ENCODE measurements around the gene RAB31. TPM values are rescaled to one million over a fixed set of nuclear protein-coding genes. Genes with fewer than 3 reads are reported as not detected.
"Not testable (repeated sequence)": the region's sequence is repeated elsewhere in the genome, so short reads cannot be mapped to it uniquely, and the experiment has no call there.

RAB31 gene, protein sequence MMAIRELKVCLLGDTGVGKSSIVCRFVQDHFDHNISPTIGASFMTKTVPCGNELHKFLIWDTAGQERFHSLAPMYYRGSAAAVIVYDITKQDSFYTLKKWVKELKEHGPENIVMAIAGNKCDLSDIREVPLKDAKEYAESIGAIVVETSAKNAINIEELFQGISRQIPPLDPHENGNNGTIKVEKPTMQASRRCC
- total RNA-seq (2014; rRNA removed): 26.2 and 31.3 TPM in 2 replicates
- 19.9 TPM for polyA plus RNA-seq (2012)

DNA sequence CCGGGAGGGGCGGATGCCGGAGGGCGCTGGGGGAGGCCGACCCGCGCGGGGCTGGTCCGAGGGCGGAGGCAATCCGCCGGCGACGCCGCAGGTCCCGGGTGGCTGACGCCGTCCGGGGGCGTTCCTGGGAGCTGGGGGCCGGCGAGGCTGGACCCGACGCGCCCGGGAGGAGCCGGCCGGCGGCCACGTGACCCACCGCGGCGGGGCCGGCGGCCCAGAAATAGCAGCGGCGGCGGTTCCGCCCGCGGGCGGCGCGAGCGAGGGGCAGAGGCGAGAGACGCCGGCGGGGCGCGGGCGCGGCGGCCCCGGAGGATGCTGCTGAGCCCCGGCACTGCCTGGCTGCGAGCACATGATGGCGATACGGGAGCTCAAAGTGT, at the start of gene RAB31:
Gene RAB31 (plus strand): TSS at position 245 of the 377 bp plus-strand sequence. CDS start 105 bp downstream, at position 350.
- DNase-seq (ENCODE audit: low read depth): peak; percentile 72

DNA sequence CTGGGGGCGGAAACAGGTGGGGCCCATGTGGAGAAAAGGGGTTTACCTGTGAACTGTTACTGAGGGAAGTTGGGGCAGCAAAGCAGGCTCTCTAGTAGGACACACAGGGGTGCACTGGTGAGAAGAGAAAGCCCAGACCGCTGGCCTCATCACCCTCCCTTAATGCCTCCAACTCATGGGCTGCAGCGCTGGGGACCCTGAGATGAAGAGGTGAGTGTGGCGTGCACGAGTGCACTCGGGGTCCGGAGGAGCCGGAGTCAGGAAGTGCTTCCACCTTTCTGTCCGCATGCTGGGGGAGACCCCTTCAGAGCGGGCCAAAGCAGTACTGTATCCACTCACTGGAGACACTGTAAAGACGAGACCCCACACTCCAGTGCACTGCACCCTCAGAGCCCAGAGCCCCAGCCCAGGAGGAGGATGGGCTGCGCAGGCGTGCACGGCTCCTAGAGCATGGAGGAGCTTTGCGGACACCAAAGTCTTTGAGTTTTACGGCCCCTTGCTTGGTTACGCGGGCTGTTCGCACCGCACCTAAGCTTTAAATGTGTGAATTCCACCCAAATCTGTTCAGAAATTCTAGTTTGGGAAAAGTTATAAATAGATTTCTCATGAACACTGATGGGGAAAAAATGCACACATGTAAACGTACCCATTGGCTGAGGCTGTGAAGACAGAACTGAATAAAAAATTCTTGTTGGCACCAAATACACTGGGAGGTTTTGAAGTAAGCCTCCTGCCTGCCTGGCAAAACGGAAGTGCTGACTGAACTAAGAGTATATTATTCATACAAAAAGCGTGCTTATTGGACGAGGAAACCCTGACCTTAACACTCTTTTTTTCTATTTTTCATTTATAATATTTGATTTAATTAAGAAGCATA, 48.4 kb upstream of the RAB31 start:
- no peak for DNase-seq (ENCODE audit: low read depth)

DNA sequence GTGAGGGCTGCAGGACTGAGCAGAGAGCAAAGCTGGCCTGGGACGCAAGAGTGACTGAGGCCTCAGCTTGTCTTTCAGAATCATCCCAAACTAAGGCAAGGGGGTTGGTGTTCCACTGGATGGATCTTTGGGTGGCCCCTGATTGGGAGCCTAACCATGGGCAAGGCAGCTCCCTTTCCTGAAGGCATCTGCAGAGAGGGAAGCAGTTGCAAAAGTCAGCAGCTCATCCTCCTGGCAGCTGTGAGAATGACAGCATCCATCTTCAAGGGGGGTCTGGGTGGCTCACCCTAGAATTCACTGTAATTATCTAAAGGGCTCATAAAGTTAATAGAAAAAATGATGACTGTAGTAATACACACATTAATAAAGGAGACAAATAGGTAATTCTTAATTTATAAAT, 46.5 kb upstream of the RAB31 start:
- DNase-seq (ENCODE audit: low read depth): peak; percentile 57

DNA sequence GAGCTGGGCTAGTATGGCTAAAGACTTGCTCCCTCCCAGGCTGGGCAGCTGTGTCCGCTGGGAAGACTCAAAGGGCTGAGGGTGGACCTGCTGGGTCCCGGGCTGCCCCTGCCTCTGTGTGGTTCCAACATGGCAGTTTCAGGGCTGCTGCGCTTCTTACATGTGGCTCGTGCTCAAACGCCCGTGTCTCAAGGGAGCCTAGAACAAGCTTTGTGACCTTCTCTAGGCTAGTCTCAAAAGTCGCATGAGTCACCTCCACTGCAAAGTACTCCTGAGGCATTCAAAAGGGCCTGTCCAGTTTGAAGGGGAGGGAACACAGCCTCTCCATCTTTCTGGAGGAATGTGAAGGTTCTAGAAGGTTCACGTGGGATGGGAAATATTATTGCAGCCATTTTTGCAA, 44.7 kb upstream of the RAB31 start:
- DNase-seq (ENCODE audit: low read depth): peak; percentile 20

DNA sequence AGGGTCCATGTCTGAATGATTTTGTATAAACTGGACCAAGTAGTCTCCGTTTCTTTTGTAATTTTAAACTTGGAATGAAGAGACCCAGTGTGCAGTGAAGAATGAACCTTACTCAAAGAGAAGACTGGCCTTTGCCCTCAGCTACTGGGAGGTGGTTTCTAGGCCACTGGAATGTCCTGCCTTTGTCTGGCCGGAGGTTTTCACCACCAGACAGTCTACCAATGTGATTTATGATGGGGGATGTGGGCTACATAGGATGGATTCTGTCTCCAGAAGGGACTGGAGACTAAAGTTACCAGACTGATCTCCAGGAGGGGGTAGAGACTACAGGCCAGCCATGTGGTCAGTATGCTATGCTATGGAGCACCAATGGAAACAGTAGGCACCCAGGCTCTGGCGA, 42.8 kb upstream of the RAB31 start:
- no peak for DNase-seq (ENCODE audit: low read depth)

DNA sequence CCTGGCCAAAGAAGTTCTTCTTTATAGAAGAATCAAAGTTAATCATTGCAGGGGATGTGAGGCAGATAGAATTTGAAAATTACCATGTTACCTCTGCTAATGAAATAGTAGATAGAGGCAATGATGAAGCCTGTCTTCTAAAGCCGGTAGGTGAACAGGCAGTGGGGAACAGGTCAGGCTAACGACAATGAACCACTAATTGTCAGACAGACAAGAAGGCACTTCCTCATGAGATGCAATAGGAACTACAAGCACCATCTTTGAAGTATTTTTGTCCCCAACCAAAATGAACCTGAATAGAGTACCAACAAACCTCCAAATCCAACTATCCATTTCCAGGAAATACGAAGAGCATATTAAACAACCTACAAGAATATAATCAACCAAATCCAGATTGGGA, 41.6 kb upstream of the RAB31 start:
- no peak for DNase-seq (ENCODE audit: low read depth)

DNA sequence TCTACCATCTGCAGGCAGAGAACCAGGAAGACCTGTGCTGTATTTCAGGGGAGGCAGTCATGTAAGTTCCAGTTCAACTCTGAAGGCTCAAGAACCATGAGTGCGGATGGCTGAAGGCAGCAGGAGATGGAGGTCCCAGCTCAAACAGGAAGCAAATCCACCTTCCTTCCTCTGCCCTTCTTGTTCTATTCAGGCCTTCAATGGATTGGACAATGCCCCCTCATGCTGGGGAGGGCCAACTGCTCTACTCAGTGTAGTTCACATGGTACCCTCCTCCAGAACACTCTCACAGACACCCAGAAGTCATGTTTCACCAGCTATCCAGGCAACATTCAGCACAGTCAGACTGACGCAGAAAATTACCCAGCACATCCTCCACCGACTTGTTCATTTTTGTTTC, 39.1 kb upstream of the RAB31 start:
- DNase-seq (ENCODE audit: low read depth): no peak

DNA sequence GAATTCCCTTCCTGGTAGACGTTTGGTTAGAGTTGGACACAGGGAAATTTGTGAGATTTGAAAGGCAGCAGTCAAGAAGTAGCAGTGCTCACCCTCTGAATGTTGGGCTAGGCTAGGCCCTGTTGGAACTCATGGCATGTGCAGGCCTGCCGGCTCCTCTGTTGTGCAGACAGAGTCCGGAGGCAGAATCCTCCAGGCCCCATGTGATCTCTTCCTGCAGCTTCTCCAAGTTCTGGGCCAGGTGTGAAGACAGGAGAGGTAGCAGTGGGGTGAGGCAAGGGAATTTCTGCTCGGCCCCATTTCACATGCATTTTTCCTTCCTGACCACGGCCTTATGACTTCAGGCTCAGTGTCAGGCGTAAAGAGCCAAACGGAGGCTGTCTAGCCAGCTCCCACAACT, 36.9 kb upstream of the RAB31 start:
- DNase-seq (ENCODE audit: low read depth): no peak

DNA sequence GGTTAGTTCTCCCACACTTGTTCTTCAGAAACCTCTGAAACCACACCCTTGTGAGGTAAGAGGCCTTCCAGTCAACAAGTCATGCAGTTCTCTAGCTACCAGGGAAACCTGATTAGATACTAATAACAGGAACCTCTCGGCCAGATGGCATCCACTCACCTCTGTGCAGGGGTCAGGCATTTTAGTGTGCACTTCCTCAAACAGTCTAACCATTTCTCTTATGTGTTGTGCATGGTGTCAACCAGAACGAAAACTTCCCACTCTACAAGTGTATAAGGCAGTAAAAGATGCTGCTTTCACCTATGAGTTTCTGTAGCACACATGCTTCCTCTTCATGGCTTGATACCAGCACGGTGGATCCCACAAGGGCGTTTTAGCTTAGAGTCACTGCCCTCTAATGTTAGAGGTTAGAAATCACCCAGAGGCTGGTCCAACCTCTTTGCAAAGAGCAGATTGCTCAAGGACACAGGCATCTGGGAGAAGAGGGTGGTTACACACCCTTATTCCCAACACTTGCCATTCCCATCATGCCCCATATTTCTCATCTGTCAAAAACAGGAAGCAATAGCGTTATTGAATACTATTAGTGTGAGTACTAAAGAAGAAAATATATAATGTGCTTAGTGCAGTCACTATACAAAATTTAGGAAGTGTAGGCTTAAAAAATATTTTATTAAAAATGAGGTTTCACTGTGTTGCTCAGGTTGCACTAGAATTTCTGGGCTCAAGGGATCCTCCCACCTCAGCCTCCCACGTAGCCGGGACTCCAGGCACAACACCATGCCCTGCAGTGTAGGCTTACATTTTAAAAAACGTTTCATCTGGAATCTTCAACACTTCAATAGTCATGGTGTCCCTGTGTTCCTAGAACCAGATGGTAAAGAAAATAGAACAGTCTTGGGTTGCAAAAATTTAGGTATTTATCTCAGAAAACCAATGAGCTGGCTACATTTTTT, 34.5 kb upstream of the RAB31 start:
- peak; percentile 85 for DNase-seq (ENCODE audit: low read depth)

DNA sequence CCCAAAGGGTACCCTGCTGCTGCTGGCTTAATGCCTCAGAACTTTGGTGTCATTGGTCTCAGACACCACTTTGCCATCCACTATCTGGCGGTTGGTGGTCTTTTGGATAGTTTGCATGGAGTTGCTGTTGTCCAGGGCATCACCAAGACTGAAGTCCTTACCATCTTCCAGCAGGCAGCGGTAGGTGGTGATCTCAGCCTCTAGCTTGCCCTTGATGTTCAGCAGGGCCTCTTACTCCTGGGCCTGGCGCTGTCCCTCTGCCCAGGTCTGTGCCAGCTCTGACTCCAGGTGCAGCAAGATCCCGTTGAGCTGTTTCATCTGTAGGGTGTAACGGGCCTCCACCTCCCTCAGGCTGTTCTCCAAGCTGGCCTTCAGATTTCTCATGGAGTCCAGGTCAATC, 29.9 kb upstream of the RAB31 start:
- DNase-seq (ENCODE audit: low read depth): not testable (repeated sequence)

DNA sequence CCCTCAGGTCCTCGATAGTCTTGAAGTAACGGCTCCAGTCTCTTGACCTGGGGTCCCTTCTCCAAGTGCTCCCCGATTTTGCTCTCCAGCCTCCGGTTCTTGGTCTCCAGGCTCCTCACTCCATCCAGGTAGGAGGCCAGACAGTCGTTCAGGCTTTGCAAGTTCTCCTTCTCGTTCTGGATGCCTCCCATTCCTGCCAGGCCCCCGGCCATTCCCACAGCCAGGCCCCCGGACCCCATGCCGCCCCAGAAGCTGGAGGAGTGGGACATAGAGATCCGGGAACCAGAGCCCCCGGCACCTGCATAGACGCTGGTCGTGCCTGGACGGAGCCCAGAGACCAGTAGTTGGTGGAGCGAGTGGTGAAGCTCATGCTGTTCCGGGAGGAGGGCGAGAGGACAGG, 29.0 kb upstream of the RAB31 start:
- no peak for DNase-seq (ENCODE audit: low read depth)

DNA sequence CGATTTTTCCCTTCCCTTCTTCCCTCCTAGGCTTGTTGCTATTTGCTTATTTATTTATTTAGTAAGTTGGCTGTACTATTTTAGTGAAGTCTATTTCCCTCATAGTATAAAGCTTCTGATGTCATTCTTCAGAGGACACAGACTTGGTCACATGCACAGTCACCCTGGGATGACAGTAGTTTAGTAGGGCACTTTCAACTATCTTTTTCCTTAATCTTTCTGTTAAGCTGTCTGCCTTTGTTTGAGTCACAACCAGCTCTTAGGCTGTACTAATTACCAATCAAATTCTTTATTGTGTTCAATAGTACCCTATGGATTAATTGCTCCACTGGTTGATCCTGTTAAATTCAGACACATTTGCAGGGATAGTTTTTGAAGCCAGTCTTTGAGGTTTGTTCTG, 26.9 kb upstream of the RAB31 start:
- DNase-seq (ENCODE audit: low read depth): no peak

DNA sequence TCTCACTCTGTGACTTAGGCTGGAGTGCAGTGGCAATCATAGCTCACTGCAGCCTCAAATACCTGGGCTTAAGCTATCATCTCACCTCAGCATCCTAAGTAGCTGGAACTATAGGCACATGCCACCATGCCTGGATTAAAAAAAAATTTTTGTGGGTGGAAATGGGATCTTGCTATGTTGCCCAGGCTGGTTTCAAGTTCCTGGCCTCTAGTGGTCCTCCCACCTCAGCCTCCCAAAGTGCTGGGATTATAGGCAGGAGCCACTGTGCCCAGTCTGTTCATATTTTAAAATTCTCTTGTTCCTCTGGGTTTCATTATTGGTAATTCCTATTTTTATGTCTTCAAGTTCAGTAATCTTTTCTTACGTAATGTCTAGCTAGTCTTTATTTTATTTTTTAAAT, 25.5 kb upstream of the RAB31 start:
- DNase-seq (ENCODE audit: low read depth): no peak

DNA sequence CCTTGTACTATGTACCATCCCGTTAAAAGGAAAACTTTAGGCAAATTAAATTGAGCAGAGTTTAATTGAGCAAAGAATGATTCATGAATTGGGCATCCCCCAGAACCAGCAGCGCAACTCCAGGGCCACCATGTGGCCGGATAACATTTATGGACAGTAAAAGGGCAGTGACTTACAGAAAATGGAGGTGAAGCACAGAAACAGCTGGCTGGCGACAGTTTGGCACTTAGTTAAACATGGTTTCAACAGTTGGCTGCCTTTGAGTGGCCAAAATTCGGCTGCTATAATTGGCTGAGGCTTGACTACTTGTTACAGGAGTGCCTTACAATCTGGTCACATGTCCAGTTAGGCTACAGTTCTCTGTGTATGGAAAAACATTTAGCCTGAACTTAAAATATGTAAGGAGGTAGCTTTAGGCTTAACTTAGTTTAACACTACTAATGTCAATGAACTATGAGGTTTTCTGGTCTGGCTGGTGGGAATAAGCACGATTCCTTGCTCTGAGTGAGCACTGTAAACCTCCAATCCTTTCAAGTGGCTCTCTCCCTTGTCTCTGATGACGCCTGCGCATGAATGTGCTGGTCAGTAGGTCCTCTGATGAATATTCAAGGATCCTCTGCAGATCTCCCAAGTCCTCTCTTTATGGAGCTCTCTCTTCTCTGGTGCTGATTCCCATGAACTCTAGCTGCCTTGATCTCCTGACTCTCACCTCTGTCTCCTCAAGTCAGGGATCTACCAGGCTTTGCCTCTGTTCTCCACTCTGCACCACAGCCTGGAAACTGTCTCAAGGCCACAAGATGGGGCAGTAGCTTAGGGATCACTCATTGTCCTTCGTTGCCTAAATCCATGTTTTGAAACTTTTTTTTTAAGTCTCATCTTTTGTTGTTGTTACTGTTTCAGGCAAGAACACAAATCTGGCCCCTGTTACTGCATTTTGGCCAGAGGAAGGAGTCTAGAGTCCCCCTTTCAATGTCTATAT, 24.4 kb upstream of the RAB31 start:
- DNase-seq (ENCODE audit: low read depth): peak; percentile 96

DNA sequence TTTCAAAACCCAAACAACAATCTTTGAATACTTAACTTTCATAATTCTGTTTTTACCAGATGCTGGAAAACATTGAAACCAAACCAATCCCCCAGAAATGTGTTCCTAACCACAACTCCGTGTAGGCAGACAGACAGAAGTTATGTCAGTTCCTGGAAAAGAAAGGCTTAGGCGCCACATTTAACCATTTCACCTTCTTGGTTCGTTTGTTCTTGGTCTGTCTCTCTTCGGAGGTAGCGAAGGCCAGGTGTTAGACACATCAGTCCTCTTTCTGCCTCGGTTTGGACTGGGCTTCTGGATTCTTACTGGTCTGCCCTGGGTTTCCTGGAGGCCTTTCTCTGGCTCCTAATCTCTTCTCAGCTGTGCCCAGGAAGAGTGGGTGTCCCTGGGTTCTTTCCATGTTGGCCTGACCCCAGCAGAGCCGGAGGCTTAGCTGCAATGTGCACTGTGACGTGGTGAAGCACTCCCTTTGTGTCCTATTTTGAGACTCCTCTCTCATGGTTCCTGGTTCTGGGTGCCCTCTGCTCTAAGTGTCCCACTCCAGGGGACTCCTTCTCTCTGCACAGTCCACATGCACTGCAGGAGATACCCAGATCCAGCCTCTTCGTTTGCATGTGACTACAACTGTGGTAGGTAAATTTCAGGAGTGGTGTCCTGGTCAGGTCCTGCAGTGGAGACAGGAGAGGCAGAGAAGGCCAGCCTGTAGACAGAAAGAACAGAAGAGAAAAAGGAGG, 23.1 kb upstream of the RAB31 start:
- peak; percentile 70 for DNase-seq (ENCODE audit: low read depth)

DNA sequence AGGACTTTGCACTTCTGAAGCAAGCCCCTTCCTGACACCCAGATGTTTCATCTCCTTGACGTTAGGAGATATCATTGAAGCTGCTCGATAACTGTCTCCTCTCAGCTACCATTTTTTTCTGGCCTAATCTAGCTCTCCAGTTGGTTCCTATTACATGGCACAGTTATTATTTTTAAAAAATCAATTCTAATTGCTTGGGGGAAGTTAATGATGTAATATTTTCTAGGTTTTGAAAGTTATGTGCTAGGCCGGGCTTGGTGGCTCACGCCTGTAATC, 22.5 kb upstream of the RAB31 start:
- no peak for DNase-seq (ENCODE audit: low read depth)

DNA sequence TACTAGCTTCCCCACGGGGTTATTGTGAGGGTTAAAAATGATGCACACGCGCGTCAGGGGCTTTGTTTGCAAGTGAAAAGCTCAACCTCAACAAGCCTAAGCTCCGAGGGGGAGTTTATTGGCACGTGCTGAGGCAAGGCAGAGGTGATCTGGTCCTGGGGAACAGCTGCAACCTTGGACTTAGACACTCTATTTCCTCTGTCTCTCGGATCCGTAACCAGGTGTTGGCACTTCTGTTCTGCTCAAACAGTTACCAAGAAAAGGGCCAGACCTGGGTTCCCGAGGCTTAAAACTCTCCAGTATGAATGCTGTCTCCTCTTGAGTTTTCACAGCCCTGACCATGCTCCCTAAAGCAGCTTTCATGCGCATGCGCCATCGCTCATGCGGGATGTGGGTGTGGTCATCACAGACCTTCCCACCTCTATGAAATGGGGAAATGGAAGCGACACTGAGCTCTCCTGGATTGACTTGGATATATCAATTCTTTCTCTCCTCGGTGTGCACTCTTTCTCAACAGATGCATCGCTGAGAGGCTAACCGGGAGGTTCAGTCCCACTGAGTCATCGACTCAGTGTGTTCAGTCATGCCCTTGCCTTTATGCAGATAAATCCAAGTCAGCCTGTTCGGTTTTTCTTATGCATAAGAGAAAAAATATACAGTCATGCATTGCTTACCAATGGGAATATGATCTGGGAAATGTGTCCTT, 19.9 kb upstream of the RAB31 start:
- DNase-seq (ENCODE audit: low read depth): no peak

DNA sequence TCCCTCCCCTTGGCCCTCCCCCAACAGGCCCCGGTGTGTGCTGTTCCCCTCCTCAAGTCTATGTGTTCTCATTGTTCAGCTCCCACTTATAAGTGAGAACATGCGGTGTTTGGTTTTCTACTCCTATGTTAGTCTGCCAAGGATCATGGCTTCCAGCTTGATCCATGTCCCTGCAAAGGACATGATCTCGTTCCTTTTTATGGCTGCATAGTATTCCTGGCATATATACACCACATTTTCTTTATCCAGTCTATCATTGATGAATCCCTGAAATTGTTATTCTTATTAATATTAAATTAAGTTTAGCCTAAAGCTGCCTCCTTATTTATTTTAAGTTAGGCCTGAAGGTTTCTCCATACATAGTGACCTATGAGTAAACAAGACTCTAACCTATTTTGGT, 18.8 kb upstream of the RAB31 start:
- DNase-seq (ENCODE audit: low read depth): no peak

DNA sequence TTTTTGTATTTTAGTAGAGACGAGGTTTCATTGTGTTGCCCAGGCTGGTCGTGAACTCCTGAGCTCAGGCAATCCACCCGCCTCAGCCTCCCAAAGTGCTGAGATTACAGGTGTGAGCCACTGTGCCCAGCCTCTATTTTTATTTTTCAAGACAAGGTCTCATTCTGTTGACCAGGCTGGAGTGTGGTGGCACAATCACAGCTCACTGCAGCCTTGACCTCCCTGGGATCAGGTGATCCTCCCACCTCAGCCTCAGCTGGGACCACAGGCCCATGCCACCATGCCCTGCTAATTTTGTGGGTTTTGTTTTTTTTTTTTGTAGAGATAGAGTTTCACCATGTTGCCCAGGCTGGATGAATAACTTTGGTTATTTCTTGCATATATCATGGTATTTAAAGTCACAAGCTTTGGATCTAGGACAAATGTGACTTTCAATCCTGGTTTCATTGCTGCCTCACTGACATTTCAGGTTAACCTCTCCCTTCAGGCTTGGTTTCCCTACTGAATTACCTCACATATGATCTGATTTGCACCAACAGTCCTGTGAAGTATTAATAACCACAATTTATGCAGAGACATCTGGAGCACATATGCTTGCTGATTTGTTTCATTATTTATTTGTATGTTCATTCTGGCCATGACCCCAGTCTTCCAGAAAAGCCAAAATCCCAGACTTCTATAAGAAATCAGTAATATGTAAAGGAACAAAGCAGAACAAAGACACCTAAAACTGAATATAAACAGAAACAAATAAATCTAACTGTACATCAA, 17.5 kb upstream of the RAB31 start:
- no peak for DNase-seq (ENCODE audit: low read depth)
